ENCODE data around the gene TTC39C.
"Not testable (repeated sequence)": the region's sequence is repeated elsewhere in the genome, so short reads cannot be mapped to it uniquely, and the experiment has no call there.

Gene TTC39C

GRCh38 chr18:24053211-24053610, 38.7 kb downstream of the TTC39C start:
- DNase-seq (ENCODE audit: low read depth, low spot score) = no peak

- DNase-seq (ENCODE audit: low read depth, low spot score) = no peak
Measured at GRCh38 chr18:24054130-24054529, 39.6 kb downstream of the TTC39C start.

- DNase-seq (ENCODE audit: low read depth, low spot score) = no peak
Measured at GRCh38 chr18:24055009-24055804, 40.7 kb downstream of the TTC39C start.

- DNase-seq (ENCODE audit: low read depth, low spot score) = no peak
Measured at GRCh38 chr18:24055878-24056277, 41.3 kb downstream of the TTC39C start.

- DNase-seq (ENCODE audit: low read depth, low spot score) = no peak
Measured at GRCh38 chr18:24056506-24056905, 42.0 kb downstream of the TTC39C start.

- no peak for DNase-seq (ENCODE audit: low read depth, low spot score)
Measured at GRCh38 chr18:24057804-24058203, 43.2 kb downstream of the TTC39C start.

GRCh38 chr18:24059385-24059784, 44.8 kb downstream of the TTC39C start:
- DNase-seq (ENCODE audit: low read depth, low spot score) = not testable (repeated sequence)

- DNase-seq (ENCODE audit: low read depth, low spot score) = no peak
Measured at GRCh38 chr18:24060644-24061043, 46.1 kb downstream of the TTC39C start.

GRCh38 chr18:24063121-24063731, 48.7 kb downstream of the TTC39C start:
- no peak for DNase-seq (ENCODE audit: low read depth, low spot score)

GRCh38 chr18:24064391-24065100, 50.0 kb downstream of the TTC39C start:
- no peak for DNase-seq (ENCODE audit: low read depth, low spot score)

GRCh38 chr18:24065906-24066305, 51.4 kb downstream of the TTC39C start:
- no peak for DNase-seq (ENCODE audit: low read depth, low spot score)

- DNase-seq (ENCODE audit: low read depth, low spot score) = no peak
Measured at GRCh38 chr18:24068945-24069693, 54.6 kb downstream of the TTC39C start.

GRCh38 chr18:24071029-24071428, 56.5 kb downstream of the TTC39C start:
- DNase-seq (ENCODE audit: low read depth, low spot score) = no peak

- no peak for DNase-seq (ENCODE audit: low read depth, low spot score)
Measured at GRCh38 chr18:24071779-24072178, 57.2 kb downstream of the TTC39C start.

- DNase-seq (ENCODE audit: low read depth, low spot score) = no peak
Measured at GRCh38 chr18:24072743-24073142, 58.2 kb downstream of the TTC39C start.

- no peak for DNase-seq (ENCODE audit: low read depth, low spot score)
Measured at GRCh38 chr18:24073791-24074190, 59.2 kb downstream of the TTC39C start.

GRCh38 chr18:24074757-24075156, 60.2 kb downstream of the TTC39C start:
- DNase-seq (ENCODE audit: low read depth, low spot score) = not testable (repeated sequence)

GRCh38 chr18:24075767-24076597, 61.4 kb downstream of the TTC39C start:
- DNase-seq (ENCODE audit: low read depth, low spot score) = peak; percentile 52

- no peak for DNase-seq (ENCODE audit: low read depth, low spot score)
Measured at GRCh38 chr18:24076950-24077349, 62.4 kb downstream of the TTC39C start.

- DNase-seq (ENCODE audit: low read depth, low spot score) = no peak
Measured at GRCh38 chr18:24078391-24078790, 63.8 kb downstream of the TTC39C start.

- no peak for DNase-seq (ENCODE audit: low read depth, low spot score)
Measured at GRCh38 chr18:24080861-24081260, 66.3 kb downstream of the TTC39C start.
